ENCODE data around the gene SETBP1. TPM values are rescaled to one million over a fixed set of nuclear protein-coding genes. Genes with fewer than 3 reads are reported as not detected.

SETBP1 gene
- total and polyA plus RNA-seq, 9 of the 15 experiments (the other 6 are each of a cell fraction or from before 2014, with no cell fraction given) = under 0.01 to 0.13 (median 0.04) TPM

DNA sequence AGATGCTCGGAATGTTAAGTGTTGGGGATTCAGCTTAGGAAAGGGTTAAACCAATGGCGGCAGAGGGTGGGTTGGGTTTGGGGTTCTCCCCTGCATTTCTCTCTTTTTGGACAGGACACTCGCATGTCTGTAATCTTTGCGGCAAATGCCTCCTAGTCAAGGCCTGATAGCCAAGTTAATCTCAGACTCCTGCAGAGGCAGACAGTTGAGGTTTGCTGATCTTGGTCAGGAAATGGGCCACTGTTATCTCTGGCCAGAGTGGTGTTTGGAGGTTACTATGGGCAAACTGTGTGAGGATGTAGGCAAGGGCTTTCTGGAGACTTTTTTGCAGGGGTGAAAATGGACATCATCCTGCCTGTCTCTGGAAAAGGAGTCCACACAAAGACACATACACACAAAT is 188.8 kb downstream of the SETBP1 start (continued):
- TF ChIP-seq SIN3B (IDR thresholded peaks at IDR 0.05; ENCODE audit: low read depth) (no peak), ZC3H4 (CRISPR knock-in tag; IDR thresholded peaks at IDR 0.05; ENCODE audit: borderline replicate concordance) (no peak), ETV6 (IDR thresholded peaks at IDR 0.05; ENCODE audit: borderline replicate concordance in 1 of 2, low read depth in 2 of 2, low read length in 1 of 2) (no peak), ETV6 (CRISPR knock-in tag; IDR thresholded peaks at IDR 0.05; ENCODE audit: borderline replicate concordance) (no peak), POLR2AphosphoS5 (IDR thresholded peaks at IDR 0.05; ENCODE audit: control insufficient read depth, insufficient read depth, low read depth, low read length) (peak; percentile 72), HNRNPUL1 (IDR thresholded peaks at IDR 0.05; ENCODE audit: low read length) (no peak), ZNF695 (CRISPR knock-in tag; IDR thresholded peaks at IDR 0.05) (no peak), NR1H2 (CRISPR knock-in tag; IDR thresholded peaks at IDR 0.05) (no peak), ZNF311 (CRISPR knock-in tag; IDR thresholded peaks at IDR 0.05) (no peak), FOXK2 (conservative IDR thresholded peaks at IDR 0.05 in 1 of 2, IDR thresholded peaks at IDR 0.05 in 1 of 2; ENCODE audit: low read depth in 2 of 2) (no peak), RNF2 (IDR thresholded peaks at IDR 0.05) (no peak), RFX5 (IDR thresholded peaks at IDR 0.05; ENCODE audit: low read depth, low read length) (no peak), SNRNP70 (optimal IDR thresholded peaks at IDR 0.05; ENCODE audit: low read depth, low read length) (no peak), ELF2 (CRISPR knock-in tag; IDR thresholded peaks at IDR 0.05) (no peak)
- TF ChIP-seq, protein P1, sequence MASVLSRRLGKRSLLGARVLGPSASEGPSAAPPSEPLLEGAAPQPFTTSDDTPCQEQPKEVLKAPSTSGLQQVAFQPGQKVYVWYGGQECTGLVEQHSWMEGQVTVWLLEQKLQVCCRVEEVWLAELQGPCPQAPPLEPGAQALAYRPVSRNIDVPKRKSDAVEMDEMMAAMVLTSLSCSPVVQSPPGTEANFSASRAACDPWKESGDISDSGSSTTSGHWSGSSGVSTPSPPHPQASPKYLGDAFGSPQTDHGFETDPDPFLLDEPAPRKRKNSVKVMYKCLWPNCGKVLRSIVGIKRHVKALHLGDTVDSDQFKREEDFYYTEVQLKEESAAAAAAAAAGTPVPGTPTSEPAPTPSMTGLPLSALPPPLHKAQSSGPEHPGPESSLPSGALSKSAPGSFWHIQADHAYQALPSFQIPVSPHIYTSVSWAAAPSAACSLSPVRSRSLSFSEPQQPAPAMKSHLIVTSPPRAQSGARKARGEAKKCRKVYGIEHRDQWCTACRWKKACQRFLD (CRISPR knock-in tag; IDR thresholded peaks at IDR 0.05) = no peak
